SU-DHL-6 (cell line): Measurements from ENCODE around the gene CTAGE1.

Source experiments
- EZH2phosphoT487 ChIP-seq: fragments of 200-600 bp; sonication (generic), shearing (Covaris generic); conservative IDR thresholded peaks from 2 replicates; pipeline ENCODE4 v1.6.1; 2018; ENCODE audit warnings: mild to moderate bottlenecking, antibody characterized with exemption, low read length, moderate library complexity, mixed read lengths
- TF ChIP-seq, protein P1 (sequence below): fragments of 200-600 bp; sonication (generic); IDR thresholded peaks from one replicate; pipeline ENCODE4 v1.5.1; 2017; ENCODE audit warnings: antibody characterized with exemption, mild to moderate bottlenecking, low read length, moderate library complexity; ENCODE audit not compliant: insufficient read depth, poor library complexity, severe bottlenecking

DNA sequence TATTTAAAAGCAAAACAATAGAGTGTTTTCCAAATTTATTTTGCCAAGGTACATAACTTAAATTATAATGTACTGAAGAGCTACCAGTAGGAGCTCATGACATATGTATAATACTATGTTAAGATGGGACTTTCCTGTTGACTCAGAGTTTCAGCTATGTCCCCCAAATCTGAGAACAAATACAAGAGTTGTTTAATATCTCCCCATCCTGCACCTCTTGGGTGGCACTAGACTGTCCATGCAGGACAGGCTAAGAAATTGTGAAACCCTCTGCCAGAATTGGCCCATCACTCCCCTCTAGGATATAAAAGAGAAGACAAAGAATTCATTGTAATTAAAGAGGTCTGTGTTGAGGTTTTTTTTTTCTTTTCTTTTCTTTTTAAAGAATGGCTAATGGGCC lies 21.7 kb upstream of the CTAGE1 start:
- TF ChIP-seq, protein P1, sequence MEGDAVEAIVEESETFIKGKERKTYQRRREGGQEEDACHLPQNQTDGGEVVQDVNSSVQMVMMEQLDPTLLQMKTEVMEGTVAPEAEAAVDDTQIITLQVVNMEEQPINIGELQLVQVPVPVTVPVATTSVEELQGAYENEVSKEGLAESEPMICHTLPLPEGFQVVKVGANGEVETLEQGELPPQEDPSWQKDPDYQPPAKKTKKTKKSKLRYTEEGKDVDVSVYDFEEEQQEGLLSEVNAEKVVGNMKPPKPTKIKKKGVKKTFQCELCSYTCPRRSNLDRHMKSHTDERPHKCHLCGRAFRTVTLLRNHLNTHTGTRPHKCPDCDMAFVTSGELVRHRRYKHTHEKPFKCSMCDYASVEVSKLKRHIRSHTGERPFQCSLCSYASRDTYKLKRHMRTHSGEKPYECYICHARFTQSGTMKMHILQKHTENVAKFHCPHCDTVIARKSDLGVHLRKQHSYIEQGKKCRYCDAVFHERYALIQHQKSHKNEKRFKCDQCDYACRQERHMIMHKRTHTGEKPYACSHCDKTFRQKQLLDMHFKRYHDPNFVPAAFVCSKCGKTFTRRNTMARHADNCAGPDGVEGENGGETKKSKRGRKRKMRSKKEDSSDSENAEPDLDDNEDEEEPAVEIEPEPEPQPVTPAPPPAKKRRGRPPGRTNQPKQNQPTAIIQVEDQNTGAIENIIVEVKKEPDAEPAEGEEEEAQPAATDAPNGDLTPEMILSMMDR = no peak
- no peak for TF ChIP-seq EZH2phosphoT487
